Stimulated activated naive CD4-positive, alpha-beta T cell (primary cell): ENCODE results near the gene MTTP.
"Not testable (repeated sequence)": the region's sequence is repeated elsewhere in the genome, so short reads cannot be mapped to it uniquely, and the experiment has no call there.

Source experiments
- DNase-seq, 6 experiments: peaks; one replicate each; lab custom pipeline; 2025; lab: John Stamatoyannopoulos, UW

The MTTP gene

GRCh38 chr4:99574530-99575324 is at the start of gene MTTP:
MTTP (plus strand) TSS chr4:99574824; CDS start chr4:99574910, 86 bp downstream.
- DNase-seq, result no peak

DNA sequence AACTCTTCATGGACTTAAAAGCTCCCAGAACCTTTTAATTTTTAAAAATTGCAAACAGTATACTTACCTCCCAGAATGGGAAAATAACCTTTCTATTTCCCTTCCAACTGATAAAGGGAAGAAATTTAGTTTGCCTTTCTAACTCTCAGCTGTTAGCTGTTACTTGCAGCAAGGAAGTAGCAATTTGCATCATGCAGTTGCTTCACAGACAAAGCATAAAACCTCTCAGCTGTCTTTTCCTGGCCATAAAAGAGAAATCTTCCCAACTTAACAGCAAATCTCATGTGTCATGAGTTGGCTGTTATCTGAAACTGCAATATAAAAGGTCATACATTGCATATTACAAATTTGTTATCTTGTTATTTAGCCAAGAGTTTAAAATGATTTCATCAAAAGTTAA is 45.4 kb upstream of the MTTP start:
- no peak for DNase-seq

- no peak for DNase-seq
Measured at GRCh38 chr4:99529956-99530355, 44.7 kb upstream of the MTTP start.

DNA sequence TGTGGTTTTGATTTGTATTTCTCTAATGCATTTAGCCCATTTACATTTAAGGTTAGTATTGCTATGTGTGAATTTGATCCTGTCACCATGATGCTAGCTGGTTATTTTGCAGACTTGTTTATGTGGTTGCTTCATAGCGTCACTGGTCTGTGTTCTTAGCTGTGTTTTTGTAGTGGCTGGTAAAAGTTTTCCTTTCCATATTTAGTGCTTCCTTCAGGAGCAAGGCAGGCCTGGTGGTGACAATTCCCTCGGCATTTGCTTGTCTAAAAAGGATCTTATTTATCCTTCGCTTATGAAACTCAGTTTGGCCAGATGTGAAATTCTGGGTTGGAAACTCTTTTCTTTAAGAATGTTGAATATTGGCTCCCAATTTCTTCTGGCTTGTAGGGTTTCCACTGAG is 39.9 kb upstream of the MTTP start:
- not testable (repeated sequence) for DNase-seq

DNA sequence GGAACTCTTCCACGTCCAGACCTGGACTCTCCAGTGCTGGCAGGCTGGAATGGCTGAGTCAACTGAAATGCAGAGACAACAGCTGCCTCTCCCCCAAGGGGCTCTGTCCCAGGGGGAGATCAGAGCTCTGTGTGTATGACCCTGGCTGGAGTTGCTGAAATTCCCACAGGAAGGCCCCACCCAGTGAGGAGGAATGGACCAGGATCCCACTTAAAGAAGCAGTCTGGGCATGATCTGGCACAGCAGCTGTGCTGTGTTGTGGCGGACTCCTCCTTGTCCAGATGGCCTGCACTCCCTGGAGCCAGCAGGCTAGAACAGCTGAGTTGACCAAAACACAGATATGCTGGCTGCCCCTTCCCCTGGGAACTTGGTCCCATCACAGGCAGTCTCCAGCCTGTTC is 38.4 kb upstream of the MTTP start:
- DNase-seq, result no peak

- DNase-seq, result no peak
Measured at GRCh38 chr4:99536848-99537247, 37.8 kb upstream of the MTTP start.

- DNase-seq, result no peak
Measured at GRCh38 chr4:99537674-99538073, 37.0 kb upstream of the MTTP start.

GRCh38 chr4:99540277-99540939 is 34.2 kb upstream of the MTTP start:
- DNase-seq, result no peak

GRCh38 chr4:99552872-99553271 is 21.8 kb upstream of the MTTP start:
- DNase-seq, result no peak

- peak; percentile 93 to 99 (median 98) for DNase-seq
Measured at GRCh38 chr4:99563310-99564186, 11.1 kb upstream of the MTTP start, which contains the start of gene TRMT10A. TRMT10A (minus strand) TSS chr4:99564039; CDS start chr4:99559338, 4,701 bp downstream.

GRCh38 chr4:99564921-99565320 is 9.7 kb upstream of the MTTP start:
- no peak for DNase-seq

DNA sequence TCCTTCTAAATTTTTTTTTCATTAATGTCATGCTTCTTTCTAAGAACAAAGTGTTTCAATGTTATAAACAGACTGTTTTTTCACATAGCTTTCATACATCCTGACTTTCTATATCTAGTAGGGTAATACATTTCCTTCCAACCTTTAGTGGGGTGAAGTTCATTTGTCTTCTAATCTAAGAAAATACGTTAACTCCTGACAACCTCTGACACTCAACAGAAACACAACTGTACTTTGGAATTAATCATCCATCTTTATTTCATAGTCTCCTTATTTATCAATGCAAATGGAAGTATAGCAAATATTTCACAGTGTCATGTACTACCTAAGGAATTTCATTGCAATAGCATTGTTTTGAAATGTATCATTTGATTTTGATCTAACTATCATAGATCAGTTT is 2.7 kb upstream of the MTTP start:
- no peak for DNase-seq

GRCh38 chr4:99572527-99573240 is 1.9 kb upstream of the MTTP start:
- no peak for DNase-seq

- DNase-seq, result no peak
Measured at GRCh38 chr4:99573735-99574368, 772 bp upstream of the MTTP start.

- no peak for DNase-seq
Measured at GRCh38 chr4:99578714-99579113, 4.1 kb downstream of the MTTP start.

DNA sequence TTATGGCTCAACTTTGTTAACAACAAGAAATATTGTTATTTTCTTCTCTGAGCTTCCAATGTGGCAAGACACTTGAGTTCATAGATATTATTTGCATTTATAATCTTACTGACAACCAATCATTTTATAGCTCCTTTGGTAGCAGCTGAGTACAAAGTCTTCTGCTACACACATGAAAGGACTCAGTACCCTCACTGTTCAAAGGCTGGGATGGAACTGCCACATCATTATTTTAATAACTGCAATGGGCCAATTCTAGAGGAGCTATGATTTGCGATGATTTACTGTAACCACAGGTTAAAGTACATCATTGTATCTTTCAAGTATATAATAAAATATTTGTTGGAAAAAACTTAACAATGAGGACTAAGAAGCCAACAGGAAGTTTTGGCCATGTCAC is 10.9 kb downstream of the MTTP start:
- DNase-seq, result no peak

DNA sequence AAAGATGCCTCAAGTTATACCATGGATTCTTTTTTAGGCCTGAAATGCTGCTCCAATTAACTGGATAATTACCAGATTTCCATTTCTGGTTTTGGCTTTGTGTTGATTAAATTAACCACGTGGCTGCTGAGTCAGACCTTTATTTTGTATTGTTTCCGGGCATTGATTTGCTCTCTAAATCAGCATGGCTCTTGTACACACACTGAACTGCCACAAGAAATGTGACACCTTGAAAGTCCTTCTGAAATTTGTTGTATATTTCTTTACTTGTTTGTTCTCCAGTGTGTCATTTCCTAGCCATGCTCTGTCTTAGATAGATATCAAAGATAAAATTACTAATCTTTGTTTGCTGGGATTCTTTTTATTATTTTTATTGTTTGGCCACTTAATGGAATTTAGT is 11.7 kb downstream of the MTTP start:
- no peak for DNase-seq

- DNase-seq, result no peak
Measured at GRCh38 chr4:99586797-99587196, 12.2 kb downstream of the MTTP start.

- DNase-seq, result no peak
Measured at GRCh38 chr4:99587309-99587708, 12.7 kb downstream of the MTTP start.

- DNase-seq, result no peak
Measured at GRCh38 chr4:99587803-99588202, 13.2 kb downstream of the MTTP start.

- DNase-seq, result no peak
Measured at GRCh38 chr4:99591757-99592156, 17.1 kb downstream of the MTTP start.
